ENCODE data around the gene USP16. TPM values are rescaled to one million over a fixed set of nuclear protein-coding genes. Genes with fewer than 3 reads are reported as not detected.

The USP16 gene
- total RNA-seq, 1 experiment from 2014 or later, result 24.6 TPM

DNA sequence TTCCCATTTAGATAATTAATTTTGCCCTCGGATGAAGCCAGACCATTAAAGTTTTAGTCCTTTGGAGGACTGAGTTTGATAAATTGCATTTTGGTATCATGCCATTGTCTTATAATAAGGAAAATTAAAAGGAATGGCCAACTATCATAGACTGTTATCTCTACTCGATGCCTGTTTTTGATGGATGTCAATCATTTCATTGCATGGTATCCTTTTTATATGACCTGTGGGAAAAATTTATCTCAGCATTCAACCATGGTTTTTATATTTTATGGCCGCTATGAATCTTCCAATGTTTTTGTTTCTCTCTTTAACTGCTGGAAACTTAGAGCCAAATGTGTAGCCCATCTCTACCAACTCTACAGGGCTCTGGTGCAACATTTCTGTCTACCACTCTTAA is 58.8 kb downstream of the USP16 start:
- TF ChIP-seq, protein P1, sequence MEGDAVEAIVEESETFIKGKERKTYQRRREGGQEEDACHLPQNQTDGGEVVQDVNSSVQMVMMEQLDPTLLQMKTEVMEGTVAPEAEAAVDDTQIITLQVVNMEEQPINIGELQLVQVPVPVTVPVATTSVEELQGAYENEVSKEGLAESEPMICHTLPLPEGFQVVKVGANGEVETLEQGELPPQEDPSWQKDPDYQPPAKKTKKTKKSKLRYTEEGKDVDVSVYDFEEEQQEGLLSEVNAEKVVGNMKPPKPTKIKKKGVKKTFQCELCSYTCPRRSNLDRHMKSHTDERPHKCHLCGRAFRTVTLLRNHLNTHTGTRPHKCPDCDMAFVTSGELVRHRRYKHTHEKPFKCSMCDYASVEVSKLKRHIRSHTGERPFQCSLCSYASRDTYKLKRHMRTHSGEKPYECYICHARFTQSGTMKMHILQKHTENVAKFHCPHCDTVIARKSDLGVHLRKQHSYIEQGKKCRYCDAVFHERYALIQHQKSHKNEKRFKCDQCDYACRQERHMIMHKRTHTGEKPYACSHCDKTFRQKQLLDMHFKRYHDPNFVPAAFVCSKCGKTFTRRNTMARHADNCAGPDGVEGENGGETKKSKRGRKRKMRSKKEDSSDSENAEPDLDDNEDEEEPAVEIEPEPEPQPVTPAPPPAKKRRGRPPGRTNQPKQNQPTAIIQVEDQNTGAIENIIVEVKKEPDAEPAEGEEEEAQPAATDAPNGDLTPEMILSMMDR (conservative IDR thresholded peaks at IDR 0.05), result no peak
- TF ChIP-seq EZH2 (IDR thresholded peaks at IDR 0.05; ENCODE audit: low read depth), result no peak
- BruUV-seq (replicated peaks), result no TSS peak
- Histone ChIP-seq H3K4me1 (replicated peaks; ENCODE audit: insufficient read depth) (no peaks in the 10 kb centered on the region), H3F3A (ENCODE audit: insufficient read depth, low read depth) (no peaks in the 10 kb centered on the region), H3K36me3 (ENCODE audit: low read depth) (no peaks in the 10 kb centered on the region), H3K79me2 (ENCODE audit: low read depth) (no peaks in the 10 kb centered on the region), H3K9me3 (ENCODE audit: insufficient read depth, low read depth) (no peaks in the 10 kb centered on the region), H3K27ac (no peak overlapping the region), H3K4me3 (no peak overlapping the region), H4K20me1 (ENCODE audit: insufficient read depth) (no peaks in the 10 kb centered on the region), H2AFZ (no peak overlapping the region), H3K4me2 (no peak overlapping the region), H3K9me2 (ENCODE audit: insufficient read depth) (no peaks in the 10 kb centered on the region), H3K27me3 (ENCODE audit: insufficient read depth, low read depth) (no peaks in the 10 kb centered on the region)
- intact Hi-C loops (cut with micrococcal nuclease; ENCODE audit: unreplicated experiment), result no loop called here
- DNase-seq, result no peak
- ChIA-PET POLR2A (ENCODE audit: unreplicated experiment) (no interaction called here), CTCF (no interaction called here)

DNA sequence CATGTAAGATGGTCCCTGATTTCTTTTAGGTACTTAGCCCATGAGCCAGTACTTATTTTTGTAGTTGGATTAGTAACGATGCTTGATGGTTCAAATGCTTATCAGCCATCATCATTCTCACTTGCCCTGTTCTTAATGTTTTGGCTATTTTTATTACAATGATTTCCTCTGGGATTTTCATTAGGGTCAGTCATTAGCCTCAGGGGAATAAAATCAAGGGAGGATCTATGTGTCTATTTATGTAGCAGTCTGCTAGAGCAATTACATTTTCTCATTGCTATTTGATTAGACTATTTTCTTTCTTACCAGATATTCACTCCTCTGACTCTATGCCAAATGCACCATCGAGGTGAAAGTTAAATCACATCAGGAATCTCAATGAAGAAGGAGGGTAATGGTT is 59.9 kb downstream of the USP16 start:
- H3K79me2 ChIP-seq (ENCODE audit: low read depth), result no peaks in the 10 kb centered on the region
- intact Hi-C loops (cut with micrococcal nuclease; ENCODE audit: unreplicated experiment), result no loop called here
- H3K27me3 ChIP-seq (ENCODE audit: insufficient read depth, low read depth), result no peaks in the 10 kb centered on the region
- TF ChIP-seq, protein P1 (conservative IDR thresholded peaks at IDR 0.05), result no peak
- no peak for TF ChIP-seq EZH2 (IDR thresholded peaks at IDR 0.05; ENCODE audit: low read depth)
- POLR2A ChIA-PET (ENCODE audit: unreplicated experiment), result no interaction called here
- CTCF ChIA-PET, result no interaction called here
- no peaks in the 10 kb centered on the region for H3K36me3 ChIP-seq (ENCODE audit: low read depth)
- H3K27ac ChIP-seq, result no peak overlapping the region
- H2AFZ ChIP-seq, result no peak overlapping the region
- no peak overlapping the region for H3K4me3 ChIP-seq
- H4K20me1 ChIP-seq (ENCODE audit: insufficient read depth), result no peaks in the 10 kb centered on the region
- no peaks in the 10 kb centered on the region for H3F3A ChIP-seq (ENCODE audit: insufficient read depth, low read depth)
- H3K9me3 ChIP-seq (ENCODE audit: insufficient read depth, low read depth), result no peaks in the 10 kb centered on the region
- DNase-seq, result no peak
- no peak overlapping the region for H3K4me2 ChIP-seq
- H3K9me2 ChIP-seq (ENCODE audit: insufficient read depth), result no peaks in the 10 kb centered on the region
- no TSS peak for BruUV-seq (replicated peaks)
- no peaks in the 10 kb centered on the region for H3K4me1 ChIP-seq (replicated peaks; ENCODE audit: insufficient read depth)

DNA sequence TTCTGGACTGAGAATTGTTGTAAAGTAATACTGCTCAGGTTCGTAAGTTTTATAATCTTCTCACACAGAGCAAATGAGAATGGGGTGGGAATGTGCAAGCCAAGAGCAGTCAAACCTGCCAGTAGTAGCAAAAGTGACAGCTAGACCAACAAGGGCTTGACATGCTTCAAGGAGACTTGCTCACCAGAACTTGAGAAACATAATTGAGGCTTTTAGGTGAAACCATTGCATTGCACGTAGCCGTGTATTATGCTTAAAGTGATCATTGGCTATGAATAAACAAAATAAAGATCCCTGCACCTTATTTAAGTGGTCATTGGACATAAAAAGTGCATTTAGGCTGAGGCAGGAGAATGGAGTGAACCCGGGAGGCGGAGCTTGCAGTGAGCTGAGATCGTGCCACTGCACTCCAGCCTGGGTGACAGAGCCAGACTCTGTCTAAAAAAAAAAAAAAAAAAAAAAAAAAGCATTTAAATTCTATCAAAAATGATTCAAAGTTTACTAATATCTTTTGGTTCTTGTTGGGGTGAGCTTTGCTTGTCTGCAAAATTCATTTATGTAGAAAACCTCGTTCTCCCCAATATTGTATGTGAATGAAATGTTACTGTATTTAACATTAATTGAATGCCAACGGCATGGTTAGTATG is 60.8 kb downstream of the USP16 start:
- Histone ChIP-seq H4K20me1 (ENCODE audit: insufficient read depth) (no peaks in the 10 kb centered on the region), H3K36me3 (ENCODE audit: low read depth) (no peaks in the 10 kb centered on the region), H3K9me2 (ENCODE audit: insufficient read depth) (no peaks in the 10 kb centered on the region), H3K27ac (no peak overlapping the region), H3K9me3 (ENCODE audit: insufficient read depth, low read depth) (no peaks in the 10 kb centered on the region), H3K79me2 (ENCODE audit: low read depth) (no peaks in the 10 kb centered on the region), H3K4me3 (no peak overlapping the region), H3K4me1 (replicated peaks; ENCODE audit: insufficient read depth) (peaks cover 2% of the 10 kb centered on the region; the same call in 1 of the 2 replicates), H3F3A (ENCODE audit: insufficient read depth, low read depth) (no peaks in the 10 kb centered on the region), H2AFZ (no peak overlapping the region), H3K4me2 (no peak overlapping the region), H3K27me3 (ENCODE audit: insufficient read depth, low read depth) (no peaks in the 10 kb centered on the region)
- POLR2A ChIA-PET (ENCODE audit: unreplicated experiment), result no interaction called here
- no peak for DNase-seq
- intact Hi-C loops (cut with micrococcal nuclease; ENCODE audit: unreplicated experiment), result no loop called here
- no peak for TF ChIP-seq EZH2 (IDR thresholded peaks at IDR 0.05; ENCODE audit: low read depth)
- TF ChIP-seq, protein P1 (conservative IDR thresholded peaks at IDR 0.05), result no peak
- no TSS peak for BruUV-seq (replicated peaks)
- CTCF ChIA-PET, result interaction anchor here (0.6 kb wide), 1 partner anchor 263 kb away, joined by 4 read pairs; no protein-coding TSS in a partner anchor

Data from PC-9 (cell line).